Calu3 (cell line): ENCODE measurements around the gene GJE1. TPM values are rescaled to one million over a fixed set of nuclear protein-coding genes. Genes with fewer than 3 reads are reported as not detected.

Source experiments
- BruUV-seq: library from RNA; stranded (reverse); fragments of 400-500 nt; replicated peaks from 2 replicates; lab custom pipeline; 2021; lab: Mats Ljungman, UMichigan
- CTCF ChIA-PET: fragments of 300-600 bp; sonication (Branson Sonifier 250); formaldehyde crosslinking; loops from one replicate; lab custom pipeline; 2022; ENCODE audit warnings: antibody characterized with exemption; lab: Charles Lee
- DNase-seq: peaks from one replicate; pipeline ENCODE4 v3.0.0; 2022
- H3K27ac Mint-ChIP-seq: one replicate; pipeline ENCODE4 v1.8.0; 2022; ENCODE audit warnings: mixed read lengths; ENCODE audit not compliant: unreplicated experiment
- H3K27me3 Mint-ChIP-seq: one replicate; pipeline ENCODE4 v1.8.0; 2022; ENCODE audit warnings: mixed read lengths; ENCODE audit not compliant: unreplicated experiment
- H3K36me3 Mint-ChIP-seq: one replicate; pipeline ENCODE4 v1.8.0; 2022; ENCODE audit warnings: mild to moderate bottlenecking, moderate library complexity, mixed read lengths; ENCODE audit not compliant: insufficient read depth, unreplicated experiment
- H3K4me1 Mint-ChIP-seq: one replicate; pipeline ENCODE4 v1.8.0; 2022; ENCODE audit warnings: mild to moderate bottlenecking, low read depth, mixed read lengths; ENCODE audit not compliant: unreplicated experiment
- H3K4me3 Mint-ChIP-seq: one replicate; pipeline ENCODE4 v1.8.0; 2022; ENCODE audit warnings: mild to moderate bottlenecking, low read depth, moderate library complexity, mixed read lengths; ENCODE audit not compliant: unreplicated experiment
- H3K9me3 Mint-ChIP-seq: one replicate; pipeline ENCODE4 v1.8.0; 2022; ENCODE audit warnings: low read depth, mixed read lengths; ENCODE audit not compliant: unreplicated experiment
- CTCF ChIP-seq: fragments of 200-600 bp; IDR thresholded peaks from one replicate; pipeline ENCODE4 v1.8.0; 2022; ENCODE audit warnings: antibody characterized with exemption; ENCODE audit not compliant: unreplicated experiment
- intact Hi-C: fragments of 100-400 bp; cut with micrococcal nuclease; formaldehyde crosslinking; loops from one replicate; pipeline ENCODE4 v1.10.0; 2022; ENCODE audit not compliant: unreplicated experiment
- total RNA-seq: library from RNA; stranded (reverse); gene quantifications from 2 replicates; pipeline ENCODE4 v1.2.3, GENCODE V29; 2022

GJE1 gene
- total RNA-seq, 1 experiment from 2014 or later, result not detected

GRCh38 chr6:142182004-142182403 lies 49.3 kb downstream of the GJE1 start:
- no peak for DNase-seq
- H3K36me3 Mint-ChIP-seq, result peaks cover 5% of the 10 kb centered on the region
- TF ChIP-seq CTCF, result no peak
- peaks cover 12% of the 10 kb centered on the region for H3K4me1 Mint-ChIP-seq
- no TSS peak for BruUV-seq
- no peak overlapping the region for H3K27ac Mint-ChIP-seq
- H3K27me3 Mint-ChIP-seq, result no peaks in the 10 kb centered on the region
- intact Hi-C loops, result no loop called here
- no peak overlapping the region for H3K4me3 Mint-ChIP-seq
- H3K9me3 Mint-ChIP-seq, result no peaks in the 10 kb centered on the region
- CTCF ChIA-PET, result no interaction called here

- TF ChIP-seq CTCF, result no peak
- Mint-ChIP-seq H3K4me1 (peaks cover 13% of the 10 kb centered on the region), H3K27me3 (no peaks in the 10 kb centered on the region), H3K4me3 (no peak overlapping the region), H3K27ac (no peak overlapping the region), H3K9me3 (no peaks in the 10 kb centered on the region), H3K36me3 (no peaks in the 10 kb centered on the region)
- CTCF ChIA-PET, result no interaction called here
- intact Hi-C loops, result no loop called here
- BruUV-seq, result no TSS peak
- DNase-seq, result no peak
Observed at GRCh38 chr6:142183351-142183750, 50.6 kb downstream of the GJE1 start.

GRCh38 chr6:142184307-142184706 lies 51.6 kb downstream of the GJE1 start:
- H3K27me3 Mint-ChIP-seq, result no peaks in the 10 kb centered on the region
- TF ChIP-seq CTCF, result no peak
- no peak overlapping the region for H3K4me3 Mint-ChIP-seq
- H3K9me3 Mint-ChIP-seq, result no peaks in the 10 kb centered on the region
- BruUV-seq, result no TSS peak
- no peaks in the 10 kb centered on the region for H3K36me3 Mint-ChIP-seq
- no peak for DNase-seq
- CTCF ChIA-PET, result no interaction called here
- no peak overlapping the region for H3K27ac Mint-ChIP-seq
- intact Hi-C loops, result no loop called here
- peaks cover 13% of the 10 kb centered on the region for H3K4me1 Mint-ChIP-seq

Other genes starting within 250 kb of the GJE1 start
- not detected in 2 replicates for gene NMBR, start 14.2 kb downstream of the GJE1 start, total RNA-seq
- gene VTA1, start 14.3 kb downstream of the GJE1 start, total RNA-seq, result 32.4 and 35.5 TPM in 2 replicates
- gene ADGRG6, start 169.1 kb downstream of the GJE1 start, total RNA-seq, result 84.6 and 109 TPM in 2 replicates